ENCODE results near the gene PSMD13.
A peak's percentile ranks its signal among the peaks of the same experiment; 100 is the strongest.
"Not testable (repeated sequence)": the region's sequence is repeated elsewhere in the genome, so short reads cannot be mapped to it uniquely, and the experiment has no call there.

The PSMD13 gene

DNA sequence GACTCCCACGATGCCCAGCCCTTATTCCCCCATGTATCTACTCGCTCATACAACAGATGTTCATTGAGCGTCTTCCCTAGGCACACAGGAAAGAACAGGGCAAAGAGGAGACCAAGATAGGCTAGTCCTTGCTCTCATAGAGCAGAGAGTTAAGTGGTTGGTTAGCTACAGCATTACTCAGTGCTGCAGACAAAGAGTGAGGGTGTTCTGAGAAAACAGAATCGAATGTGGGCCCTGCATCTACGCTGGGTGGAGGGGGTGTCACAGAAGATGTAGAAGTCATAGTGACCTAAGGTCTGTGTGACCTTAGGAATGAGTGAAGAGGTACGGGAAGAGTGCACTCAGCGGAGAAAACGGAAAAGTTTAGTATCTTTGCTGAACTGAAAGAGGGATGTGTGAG, 12.3 kb downstream of the PSMD13 start:
- no peak for DNase-seq (ENCODE audit: low read depth in 2 of 2)

DNA sequence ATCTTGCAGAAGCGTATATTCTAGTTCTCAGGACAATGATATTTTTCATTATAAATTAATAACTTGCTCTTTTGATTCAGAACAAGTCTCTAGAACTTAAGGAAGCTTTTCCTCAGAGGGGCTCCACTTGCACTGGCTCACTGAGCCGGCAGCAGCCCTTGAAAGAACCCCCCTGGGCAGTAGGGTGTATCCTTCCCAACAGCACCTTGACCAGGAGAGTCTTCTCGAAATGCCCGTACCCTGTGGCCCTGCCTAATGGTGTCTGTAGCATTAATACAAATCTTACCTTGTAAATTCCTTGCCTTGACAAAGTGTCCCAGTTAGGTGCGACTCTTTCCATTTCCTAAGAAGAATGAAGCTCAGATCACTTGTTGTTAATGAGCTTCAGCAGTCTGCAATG, 13.5 kb downstream of the PSMD13 start:
- DNase-seq (ENCODE audit: low read depth in 2 of 2): no peak

DNA sequence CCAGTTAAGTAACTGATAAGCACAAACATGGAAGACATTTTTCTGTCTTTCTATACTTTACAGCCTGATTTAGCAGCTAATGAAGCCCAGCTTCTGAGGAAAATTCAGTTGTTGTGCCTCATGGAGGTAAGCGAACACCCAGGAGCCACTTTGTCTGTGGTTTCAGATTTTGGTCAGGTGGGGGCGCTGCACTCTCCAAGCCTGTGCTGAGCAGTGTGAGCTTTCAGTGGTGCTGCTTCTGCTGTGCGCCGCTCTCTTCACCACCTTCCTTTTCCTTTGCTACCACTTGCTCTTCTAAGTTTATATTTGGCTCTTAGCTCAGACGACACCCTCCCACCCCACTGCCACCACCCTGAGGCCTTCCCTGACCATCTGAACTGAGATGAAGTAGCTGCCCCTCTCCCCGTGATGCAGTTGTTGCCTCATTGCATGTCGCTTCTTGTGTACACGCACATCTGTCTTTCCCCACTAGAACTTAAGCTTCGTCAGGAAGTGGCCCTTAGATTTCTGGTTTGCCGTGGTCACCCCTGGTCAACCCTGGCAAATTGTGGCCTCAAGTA, 14.0 kb downstream of the PSMD13 start:
- DNase-seq (ENCODE audit: low read depth in 2 of 2): peak; percentile 68 to 69

DNA sequence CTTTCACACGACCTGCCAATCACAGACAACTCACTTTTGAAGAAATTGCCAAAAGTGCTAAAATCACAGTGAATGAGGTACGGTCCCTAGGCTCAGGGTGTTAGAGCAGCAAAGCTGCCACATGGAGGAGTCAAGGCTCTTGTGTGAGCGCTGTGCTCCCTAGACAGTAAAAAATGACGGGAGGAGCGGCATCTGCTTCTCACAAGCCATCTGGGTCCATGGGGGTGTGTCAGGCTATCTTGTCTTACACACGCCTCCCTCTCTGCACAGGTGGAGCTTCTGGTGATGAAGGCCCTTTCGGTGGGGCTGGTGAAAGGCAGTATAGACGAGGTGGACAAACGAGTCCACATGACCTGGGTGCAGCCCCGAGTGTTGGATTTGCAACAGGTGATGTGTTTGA, 14.8 kb downstream of the PSMD13 start:
- DNase-seq (ENCODE audit: low read depth in 2 of 2): no peak

DNA sequence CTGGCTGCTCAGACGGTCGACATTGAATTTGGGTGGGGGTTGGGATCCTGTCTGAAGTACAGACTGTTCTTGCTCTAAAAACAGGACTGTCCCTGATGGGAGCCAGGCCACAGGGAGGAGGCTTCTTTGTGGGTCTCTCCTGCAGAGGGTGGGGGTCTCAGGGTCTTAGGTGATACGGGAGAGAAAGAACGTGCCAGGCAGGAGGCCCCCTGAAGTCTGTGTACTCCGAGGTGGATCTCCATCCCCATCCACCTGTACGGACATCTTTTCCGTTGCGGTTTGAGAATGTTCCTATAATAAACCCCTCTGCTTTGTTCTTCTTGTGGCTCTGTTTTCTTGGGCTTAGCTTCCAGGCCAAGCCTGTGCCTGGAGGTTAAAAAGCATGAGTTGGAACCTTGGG, 15.9 kb downstream of the PSMD13 start:
- DNase-seq (ENCODE audit: low read depth in 2 of 2): no peak

DNA sequence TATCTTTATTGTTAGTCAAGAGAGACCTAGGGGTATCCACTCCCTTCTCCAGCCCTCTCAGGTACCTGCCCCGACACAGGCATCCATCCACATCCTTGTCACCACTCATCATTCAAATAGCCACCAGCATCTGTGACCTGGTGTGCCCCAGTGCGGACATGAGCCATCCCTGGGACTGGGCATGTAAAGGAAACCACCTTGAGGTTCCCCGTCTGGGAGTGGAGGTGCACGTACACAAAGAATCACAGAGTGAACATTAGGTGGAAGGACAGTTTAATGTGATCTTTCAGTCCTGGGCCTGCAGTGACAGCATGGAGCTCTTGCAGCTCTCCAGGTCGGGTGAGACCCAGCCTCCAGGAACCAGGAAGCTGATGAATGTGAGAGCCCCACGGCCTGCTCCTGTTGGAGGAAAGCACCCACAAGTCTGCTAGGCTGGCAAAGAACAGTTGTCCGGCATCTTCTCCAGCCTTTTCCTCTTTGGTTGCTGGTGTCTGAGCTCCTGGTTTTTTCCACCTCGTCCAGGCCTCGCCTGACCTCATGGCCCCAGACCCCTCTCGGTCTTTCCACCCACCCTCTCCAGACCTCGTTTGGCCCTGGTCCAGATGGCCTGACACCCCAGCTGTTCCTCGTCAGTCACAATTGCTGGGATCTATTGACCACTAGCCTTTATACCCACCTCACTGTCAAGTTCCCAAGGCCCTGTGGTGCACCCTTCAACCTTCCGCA, 16.5 kb downstream of the PSMD13 start:
- DNase-seq (ENCODE audit: low read depth in 2 of 2): no peak

DNA sequence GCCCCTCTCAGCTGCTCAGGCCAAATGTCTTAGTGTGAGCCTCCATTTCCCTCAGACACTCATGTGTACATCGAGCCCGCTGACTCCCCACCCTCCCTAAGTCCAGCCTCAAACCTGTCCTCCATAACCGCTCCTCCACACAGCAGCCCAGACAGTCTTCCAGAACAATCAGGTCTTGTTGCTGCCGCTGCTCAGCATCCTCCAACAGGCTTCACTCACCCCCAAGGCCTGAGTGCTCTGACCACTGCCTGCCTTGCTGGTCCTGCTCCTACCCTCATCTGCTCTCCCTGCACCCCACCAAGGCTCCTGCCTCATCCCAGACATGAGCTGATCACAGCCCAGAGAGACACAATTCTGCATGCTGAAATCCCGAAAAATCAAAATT, 17.1 kb downstream of the PSMD13 start:
- DNase-seq (ENCODE audit: low read depth in 2 of 2): no peak

DNA sequence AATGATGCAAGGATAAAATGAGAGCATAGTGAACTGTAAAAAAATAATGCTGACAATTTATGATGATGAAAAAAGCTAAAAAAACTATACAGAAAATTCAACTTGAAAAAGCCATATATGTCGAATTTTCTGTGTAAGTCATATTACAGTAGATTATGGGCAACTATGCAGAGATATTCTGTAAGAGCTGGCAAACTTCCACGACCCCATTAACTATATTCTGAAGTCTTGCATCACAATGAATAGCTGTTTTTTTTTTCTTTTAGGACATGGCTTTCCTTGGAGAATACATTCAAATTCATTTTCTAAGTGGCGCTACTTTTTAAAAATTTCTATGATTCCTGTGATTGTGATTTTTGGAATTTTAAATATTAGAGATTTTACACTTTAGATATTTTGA, 18.4 kb downstream of the PSMD13 start:
- no peak for DNase-seq (ENCODE audit: low read depth in 2 of 2)

DNA sequence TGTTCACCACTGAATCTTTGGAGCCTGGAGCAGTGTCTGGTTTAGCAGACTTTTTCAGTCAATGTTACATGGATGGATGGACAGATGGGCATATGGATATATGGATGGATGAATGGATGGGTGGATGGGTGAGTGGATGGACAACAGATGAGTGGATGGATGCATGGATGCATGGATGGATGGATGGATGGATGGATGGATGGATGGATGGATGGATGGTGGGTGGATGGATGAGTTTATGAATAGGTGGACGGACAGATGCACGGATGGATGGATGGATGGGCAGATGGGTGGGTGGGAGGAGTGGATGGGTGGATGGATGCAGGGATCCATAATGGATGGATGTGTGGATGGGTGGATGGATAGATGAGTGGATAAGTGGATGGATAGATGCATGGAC, 19.0 kb downstream of the PSMD13 start:
- DNase-seq (ENCODE audit: low read depth in 2 of 2): no peak

DNA sequence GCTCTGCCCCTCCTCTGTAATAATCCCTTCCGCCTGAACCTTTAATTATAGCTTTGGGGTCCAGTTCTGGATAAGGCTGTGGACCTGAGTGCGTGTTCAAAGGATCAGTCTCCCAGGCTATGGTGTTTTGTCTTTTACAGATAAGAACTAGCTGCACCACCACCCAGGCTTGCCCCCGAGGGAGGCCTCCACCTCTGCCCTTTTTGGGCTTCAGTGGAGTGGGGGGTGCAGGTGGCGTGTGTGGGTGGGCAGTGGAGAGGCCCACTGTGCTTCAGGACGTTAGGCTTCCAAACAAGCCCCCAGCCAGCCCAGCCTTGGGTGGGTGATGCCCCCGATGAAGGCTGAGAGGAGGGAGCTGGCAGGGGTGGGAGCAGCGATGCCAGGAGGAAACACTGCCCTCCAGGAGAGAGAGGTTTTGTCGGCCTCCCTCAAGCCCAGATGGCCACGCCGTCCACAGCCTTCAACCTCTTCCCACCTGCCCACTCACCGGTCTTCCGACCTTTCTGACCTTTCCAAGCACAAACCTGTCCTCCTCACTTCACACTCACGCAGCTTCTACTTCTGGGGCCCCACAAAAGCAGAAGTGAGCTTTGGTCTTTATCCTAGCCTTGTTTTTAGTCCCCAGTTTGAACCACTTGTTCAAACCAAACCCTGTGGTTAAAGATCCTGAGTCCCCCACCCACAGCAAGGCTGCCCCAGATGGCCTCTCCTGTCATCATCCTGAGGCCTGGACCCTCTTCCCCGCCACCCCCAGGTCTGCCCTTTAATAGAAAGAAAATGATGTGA, 20.4 kb downstream of the PSMD13 start:
- DNase-seq (ENCODE audit: low read depth in 2 of 2): no peak

DNA sequence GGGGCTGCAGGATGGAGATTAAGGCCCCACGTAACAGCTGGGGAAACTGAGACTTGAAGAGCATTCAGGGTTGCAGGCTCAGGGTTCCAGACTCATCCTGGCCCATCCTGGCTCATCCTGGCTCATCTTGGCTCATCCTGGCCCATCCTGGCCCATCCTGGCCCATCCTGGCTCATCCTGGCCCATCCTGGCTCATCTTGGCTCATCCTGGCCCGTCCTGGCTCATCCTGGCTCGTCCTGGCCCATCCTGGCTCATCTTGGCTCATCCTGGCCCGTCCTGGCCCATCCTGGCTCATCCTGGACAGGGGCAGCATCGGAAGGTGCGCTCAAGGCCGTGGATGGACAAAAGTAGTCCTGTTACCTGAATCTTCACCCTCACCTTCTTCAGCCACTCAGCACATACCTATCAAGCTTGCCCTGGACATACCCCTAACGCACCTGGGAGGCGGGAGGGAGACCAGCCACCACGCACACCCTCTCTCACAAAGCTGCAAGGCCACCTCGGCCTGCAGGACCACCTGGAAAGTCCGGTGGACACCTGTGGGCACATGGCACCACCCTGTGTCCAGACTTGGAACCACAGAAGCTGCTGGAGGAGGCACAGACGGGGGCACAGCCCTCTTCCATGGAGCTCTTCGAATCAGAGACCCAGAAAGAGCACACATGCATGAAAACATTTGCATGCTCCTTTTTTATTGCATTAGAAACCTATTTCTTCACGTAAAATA, 21.2 kb downstream of the PSMD13 start:
- DNase-seq (ENCODE audit: low read depth in 2 of 2): no peak

DNA sequence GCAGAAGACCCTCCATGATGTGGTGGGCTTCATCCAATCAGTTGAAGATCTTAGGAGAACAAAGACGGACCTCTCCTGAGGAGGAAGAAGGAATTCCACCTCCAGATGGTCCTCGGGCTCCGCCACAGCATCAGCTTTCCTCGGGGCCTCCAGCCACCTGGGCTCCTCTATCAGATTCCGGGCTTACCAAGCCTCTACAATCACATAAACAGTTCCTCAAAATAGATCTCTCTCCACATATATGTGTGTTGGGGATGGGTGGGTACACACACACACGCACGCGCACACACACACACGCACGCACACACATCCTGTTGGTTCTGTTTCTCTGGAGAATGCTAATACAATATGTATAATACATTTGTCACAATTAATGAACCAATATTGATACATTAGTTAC, 22.6 kb downstream of the PSMD13 start:
- DNase-seq (ENCODE audit: low read depth in 2 of 2): no peak

DNA sequence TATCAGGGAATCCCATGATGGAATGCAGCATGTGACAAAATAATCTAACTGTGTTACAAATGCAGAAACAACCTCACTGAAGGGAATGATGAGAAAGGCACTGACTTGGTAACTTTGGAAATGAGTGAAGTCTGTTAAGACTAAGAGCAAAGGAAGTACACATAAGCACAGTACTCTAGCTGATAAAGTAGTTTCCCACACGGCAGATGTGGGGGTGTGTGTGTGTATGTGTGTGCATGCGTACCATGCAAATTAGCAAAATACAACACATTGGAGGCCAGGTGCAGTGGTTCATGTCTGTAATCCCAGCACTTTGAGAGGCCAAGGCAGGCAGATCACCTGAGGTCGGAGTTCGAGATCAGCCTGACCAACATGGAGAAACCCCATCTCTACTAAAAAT, 24.8 kb downstream of the PSMD13 start:
- DNase-seq (ENCODE audit: low read depth in 2 of 2): no peak

DNA sequence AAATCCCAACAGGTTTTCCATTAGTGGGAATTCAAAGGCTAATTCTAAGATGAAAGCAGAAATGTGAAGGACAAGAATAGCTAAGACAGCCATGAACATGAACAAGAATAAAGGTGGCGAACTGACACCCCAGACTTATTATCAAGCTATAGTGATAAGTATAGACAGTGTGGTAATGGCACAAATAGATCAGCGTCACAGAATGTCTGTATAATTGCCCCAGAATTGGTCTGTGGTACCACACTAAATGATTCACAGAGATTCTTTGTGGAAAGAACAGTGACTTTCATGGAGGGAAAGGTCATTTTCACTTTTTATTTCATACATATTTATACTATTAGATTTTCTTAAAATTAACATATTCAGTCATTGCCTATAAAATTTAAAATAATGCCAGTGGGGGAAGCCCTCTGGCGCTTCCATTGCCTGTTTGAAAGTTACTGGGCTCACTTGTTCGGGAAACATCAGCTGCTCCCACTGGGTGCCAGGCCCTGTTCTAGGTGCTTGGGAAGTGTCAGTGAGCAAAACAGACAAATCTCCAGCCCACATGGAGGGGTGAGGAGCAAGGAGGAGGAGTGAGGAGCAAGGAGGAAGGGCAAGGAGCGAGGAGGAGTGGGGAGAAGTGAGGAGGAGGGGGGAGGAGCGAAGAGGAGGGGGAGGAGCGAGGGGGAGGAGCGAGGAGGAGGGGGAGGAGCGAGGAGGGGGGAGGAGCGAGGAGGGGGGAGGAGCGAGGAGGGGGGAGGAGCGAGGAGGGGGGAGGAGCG, 30.1 kb downstream of the PSMD13 start:
- no peak for DNase-seq (ENCODE audit: low read depth in 2 of 2)

DNA sequence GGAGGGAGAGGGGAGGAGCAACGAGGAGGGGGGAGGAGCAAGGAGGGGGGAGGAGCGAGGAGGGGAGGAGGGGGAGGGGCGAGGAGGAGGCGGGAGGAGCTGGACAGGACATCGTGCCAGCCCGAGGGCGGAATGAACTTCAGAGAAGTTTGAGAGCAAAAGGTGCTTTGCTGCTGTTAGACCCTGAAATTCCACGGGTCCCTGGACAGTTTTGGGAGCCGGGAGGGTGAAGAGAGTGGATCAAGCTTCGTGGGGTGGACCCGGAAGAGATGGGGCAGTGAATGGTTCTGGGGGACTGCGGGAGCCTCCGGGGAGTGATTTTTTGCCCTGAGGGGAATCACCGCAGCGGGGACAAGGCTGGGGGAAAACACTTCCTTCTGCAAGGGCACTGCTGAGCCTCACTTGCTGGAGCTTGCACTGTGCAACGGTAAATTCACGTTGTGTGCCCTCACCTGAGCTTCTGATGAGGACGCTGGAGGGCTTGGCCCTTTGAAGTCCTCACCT, 30.8 kb downstream of the PSMD13 start:
- DNase-seq (ENCODE audit: low read depth in 2 of 2): no peak

DNA sequence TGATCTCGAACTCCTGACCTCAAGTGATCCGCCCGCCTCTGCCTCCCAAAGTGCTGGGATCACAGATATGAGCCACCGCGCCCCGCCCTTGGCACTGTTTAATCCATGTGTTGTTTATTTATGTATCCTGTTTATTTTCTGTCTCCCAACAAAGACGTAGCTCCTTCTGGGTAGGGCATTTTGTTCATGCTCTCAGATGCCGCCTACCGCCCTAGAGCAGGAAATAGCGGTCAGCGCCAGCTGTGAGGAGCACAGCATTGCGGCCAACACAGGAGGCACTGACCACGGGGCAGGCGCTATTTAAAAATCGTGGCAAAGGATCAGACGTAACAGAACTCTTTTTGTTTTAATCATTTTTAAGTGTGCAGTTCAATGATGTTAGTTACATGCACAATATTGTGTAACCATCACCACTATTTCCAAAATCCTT, 32.0 kb downstream of the PSMD13 start:
- not testable (repeated sequence) for DNase-seq (ENCODE audit: low read depth in 2 of 2)

DNA sequence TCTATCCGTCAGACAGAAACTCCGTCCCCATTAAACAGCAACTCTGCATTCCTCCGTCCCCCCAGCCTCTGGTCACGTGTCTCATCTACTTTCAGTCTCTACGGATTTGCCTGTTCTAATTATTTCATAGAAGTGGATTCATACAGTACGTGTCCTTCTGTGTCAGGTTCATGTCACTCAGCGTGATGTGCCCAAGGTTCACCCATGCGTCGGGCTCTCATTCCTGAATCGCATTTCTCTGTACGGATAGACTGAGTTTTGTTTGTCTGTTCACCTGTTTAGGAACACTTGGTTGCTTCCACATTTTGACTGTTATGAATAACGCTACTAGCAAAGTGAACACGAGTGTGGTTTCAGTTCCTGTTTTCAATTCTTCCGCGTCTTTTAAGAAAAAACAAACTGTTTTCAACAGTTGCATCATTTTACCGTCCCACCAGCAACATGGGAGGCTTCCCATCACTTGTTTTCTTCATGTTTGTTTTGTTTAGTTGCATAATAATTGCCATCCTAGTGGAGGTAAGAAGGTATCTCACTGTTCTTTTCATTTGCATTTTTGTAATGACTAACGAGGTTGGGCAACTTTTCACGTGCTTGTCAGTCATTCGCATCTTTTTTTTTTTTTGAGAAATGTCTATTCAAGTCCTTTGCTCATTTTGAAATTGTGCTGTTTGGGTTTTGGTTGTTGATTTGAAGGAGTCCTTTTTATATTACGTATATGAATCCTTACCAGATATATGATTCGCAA, 32.5 kb downstream of the PSMD13 start:
- DNase-seq (ENCODE audit: low read depth in 2 of 2): no peak

DNA sequence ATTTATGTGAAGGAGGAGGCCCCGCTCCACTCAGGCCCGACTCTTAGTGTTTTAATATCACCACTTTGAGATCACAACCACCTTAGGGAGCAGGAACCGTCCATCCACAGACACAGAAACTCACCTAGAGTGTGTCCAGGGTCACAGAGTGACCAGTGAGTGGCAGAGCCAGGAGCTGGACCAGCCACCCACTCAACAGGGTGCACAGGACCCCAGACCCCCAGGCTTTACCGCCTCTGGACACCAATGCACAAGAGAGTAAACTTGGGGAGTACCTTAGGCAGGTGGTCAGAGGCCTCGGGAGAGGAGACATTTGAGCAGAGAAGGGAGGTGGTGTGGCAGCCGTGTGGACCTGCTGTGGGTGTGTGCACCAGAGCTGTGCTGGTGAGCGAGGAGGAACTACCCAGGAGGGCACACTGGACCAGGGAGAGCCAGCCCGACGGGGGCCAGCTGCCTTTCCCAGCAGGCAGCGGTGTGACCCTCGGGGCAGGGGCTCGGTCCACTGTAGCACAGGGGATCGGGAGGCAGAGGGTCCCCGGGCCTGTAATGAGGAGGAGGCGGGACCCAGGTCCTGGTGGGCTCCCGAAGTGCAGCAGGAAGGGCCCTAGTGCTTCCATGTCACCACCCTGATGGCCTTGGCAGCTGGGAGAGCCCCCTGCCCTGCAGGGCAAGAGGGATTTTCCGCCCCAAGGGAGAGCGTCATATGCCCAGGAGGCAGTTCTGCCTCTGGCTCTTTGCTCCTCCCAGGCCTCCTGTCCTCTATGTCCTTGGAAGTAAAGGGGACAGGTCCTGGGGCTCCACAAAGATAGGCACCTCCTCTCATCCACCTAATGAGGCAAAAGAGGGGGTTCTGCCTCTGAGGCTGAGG, 33.9 kb downstream of the PSMD13 start:
- no peak for DNase-seq (ENCODE audit: low read depth in 2 of 2)

DNA sequence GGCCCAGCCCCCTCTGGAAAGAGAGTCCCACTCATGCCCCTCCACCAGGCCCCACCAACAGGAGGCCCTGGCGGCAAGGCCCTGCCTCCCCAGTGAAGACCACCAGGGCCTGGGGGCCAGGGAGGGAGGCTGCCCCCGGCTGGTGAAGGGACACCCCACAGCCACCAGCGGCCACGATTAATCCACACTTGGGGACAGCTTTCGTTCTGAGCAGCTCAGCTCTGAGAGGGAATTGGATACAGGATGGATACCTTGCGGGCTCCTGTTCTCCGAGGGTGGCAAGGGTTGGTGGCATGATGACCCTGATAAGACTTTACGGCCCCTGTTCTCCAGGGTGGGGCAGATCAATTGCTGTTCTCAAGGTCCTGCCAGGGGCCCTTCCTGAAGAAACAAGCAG, 34.5 kb downstream of the PSMD13 start:
- DNase-seq (ENCODE audit: low read depth in 2 of 2): no peak

All from stimulated activated CD4-positive, alpha-beta T cell treated with anti-CD3 and anti-CD28 coated beads, Interleukin-4, amount 100 ng/mL, for 48 hours (primary cell).